Stimulated activated naive CD8-positive, alpha-beta T cell treated with anti-CD3 and anti-CD28 coated beads, Interleukin-15, Interleukin-2, amounts not matched to agents 100 ng/mL and 50 ng/mL, for 24 hours (primary cell): ENCODE measurements around the gene PRODH2.
"Not testable (repeated sequence)": the region's sequence is repeated elsewhere in the genome, so short reads cannot be mapped to it uniquely, and the experiment has no call there.

Source experiments
- H3K27ac Mint-ChIP-seq: one replicate; pipeline ENCODE4 v1.8.0; 2021; ENCODE audit warnings: mild to moderate bottlenecking, mixed read lengths
- H3K27me3 Mint-ChIP-seq: one replicate; pipeline ENCODE4 v1.8.0; 2021; ENCODE audit warnings: mixed read lengths
- H3K36me3 Mint-ChIP-seq: one replicate; pipeline ENCODE4 v1.8.0; 2021; ENCODE audit warnings: low read depth, mixed read lengths
- H3K4me1 Mint-ChIP-seq: one replicate; pipeline ENCODE4 v1.8.0; 2021; ENCODE audit warnings: low read depth, mixed read lengths
- H3K4me3 Mint-ChIP-seq: one replicate; pipeline ENCODE4 v1.8.0; 2021; ENCODE audit warnings: mild to moderate bottlenecking, mixed read lengths
- H3K9me3 Mint-ChIP-seq: one replicate; pipeline ENCODE4 v1.8.0; 2021; ENCODE audit warnings: mixed read lengths

Gene PRODH2

DNA sequence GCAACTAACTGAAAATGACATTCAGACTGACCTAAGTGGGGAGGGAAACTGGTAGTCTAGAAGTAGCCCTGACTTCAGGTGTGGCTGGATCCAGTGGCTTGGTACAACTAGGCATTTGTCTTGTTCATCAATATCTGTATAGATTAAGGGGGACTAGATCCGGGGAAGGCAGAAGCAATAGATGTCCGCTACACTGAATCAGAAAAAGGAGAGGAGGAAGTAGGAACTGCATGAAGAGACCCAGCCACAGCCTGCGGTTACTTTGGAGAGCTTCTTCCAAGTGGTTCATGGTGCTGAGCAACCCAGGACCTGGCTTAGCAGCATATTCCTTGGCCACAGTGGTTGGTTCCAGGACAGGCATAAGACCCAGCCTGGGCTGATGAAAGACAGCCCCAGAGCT lies 9.9 kb upstream of the PRODH2 start:
- Mint-ChIP-seq H3K4me3 (no peak overlapping the region), H3K9me3 (no peaks in the 10 kb centered on the region), H3K27ac (no peak overlapping the region)

DNA sequence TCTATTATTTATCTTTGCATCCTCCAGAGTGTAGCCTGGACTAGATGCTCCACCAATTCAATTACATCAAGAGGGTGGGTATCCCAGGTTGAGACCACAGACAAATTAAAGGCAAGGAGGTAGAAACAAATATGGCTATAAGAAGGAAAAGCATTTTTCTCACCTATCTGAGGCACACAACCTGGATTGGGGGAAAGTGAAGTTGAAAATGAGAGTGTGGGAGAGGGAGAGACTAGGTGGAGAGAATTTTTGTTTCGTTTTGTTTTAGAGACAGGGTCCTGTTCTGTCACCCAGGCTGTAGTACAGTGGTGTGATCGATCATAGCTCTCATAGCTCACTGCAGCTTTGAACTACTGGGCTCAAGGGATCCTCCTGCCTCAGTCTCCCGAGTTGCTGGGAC lies 5.8 kb upstream of the PRODH2 start:
- no peaks in the 10 kb centered on the region for H3K36me3 Mint-ChIP-seq
- H3K27ac Mint-ChIP-seq: no peak overlapping the region
- H3K27me3 Mint-ChIP-seq: peaks cover 19% of the 10 kb centered on the region
- no peaks in the 10 kb centered on the region for H3K9me3 Mint-ChIP-seq
- no peaks in the 10 kb centered on the region for H3K4me1 Mint-ChIP-seq
- H3K4me3 Mint-ChIP-seq: no peak overlapping the region

More for the DNA sequence above, 9.9 kb upstream of the PRODH2 start:
- Mint-ChIP-seq H3K27me3 (peaks cover 24% of the 10 kb centered on the region), H3K36me3 (no peaks in the 10 kb centered on the region), H3K4me1 (no peaks in the 10 kb centered on the region)

DNA sequence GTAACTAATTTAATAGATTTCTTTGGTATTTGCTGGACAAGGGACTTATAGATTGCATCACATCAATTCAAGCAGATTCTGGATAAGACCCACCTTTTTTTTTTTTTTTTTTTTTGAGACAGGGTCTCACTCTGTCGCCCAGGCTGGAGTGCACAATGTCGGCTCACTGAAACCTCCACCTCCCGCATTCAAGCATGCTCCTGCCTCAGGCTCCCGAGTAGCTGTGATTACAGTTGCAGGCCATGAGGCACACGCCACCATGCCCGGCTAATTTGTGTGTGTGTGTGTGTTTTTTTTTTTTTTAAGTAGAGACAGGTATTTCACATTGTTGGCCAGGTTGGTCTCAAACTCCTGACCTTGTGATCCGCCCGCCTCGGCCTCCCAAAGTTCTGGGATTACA lies 4.2 kb upstream of the PRODH2 start:
- H3K4me1 Mint-ChIP-seq: no peaks in the 10 kb centered on the region
- H3K4me3 Mint-ChIP-seq: no peak overlapping the region
- H3K9me3 Mint-ChIP-seq: no peaks in the 10 kb centered on the region
- H3K36me3 Mint-ChIP-seq: no peaks in the 10 kb centered on the region
- H3K27me3 Mint-ChIP-seq: peaks cover 18% of the 10 kb centered on the region
- H3K27ac Mint-ChIP-seq: no peak overlapping the region

DNA sequence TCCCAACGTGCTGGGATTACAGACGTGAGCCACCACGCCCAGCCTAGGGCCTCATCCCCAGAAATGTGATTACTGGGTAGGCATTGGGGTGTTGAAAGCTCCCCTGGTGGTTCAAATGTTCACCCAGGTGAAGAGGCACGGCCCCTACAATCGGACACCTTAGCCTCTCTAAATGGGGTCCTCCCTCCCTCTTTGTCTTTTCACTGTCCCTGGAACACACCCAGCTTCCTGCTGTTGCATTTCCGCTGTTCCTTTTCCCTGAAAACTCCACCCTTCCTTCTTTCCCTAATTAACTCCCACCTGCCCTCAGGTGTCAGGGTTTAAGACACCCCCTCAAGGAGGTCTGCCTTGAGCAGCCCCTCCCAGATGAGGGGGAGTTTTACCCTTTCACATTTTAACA lies 3.6 kb upstream of the PRODH2 start:
- peaks cover 18% of the 10 kb centered on the region for H3K27me3 Mint-ChIP-seq
- no peaks in the 10 kb centered on the region for H3K36me3 Mint-ChIP-seq
- H3K27ac Mint-ChIP-seq: no peak overlapping the region
- no peak overlapping the region for H3K4me3 Mint-ChIP-seq
- H3K4me1 Mint-ChIP-seq: no peaks in the 10 kb centered on the region
- H3K9me3 Mint-ChIP-seq: no peaks in the 10 kb centered on the region

DNA sequence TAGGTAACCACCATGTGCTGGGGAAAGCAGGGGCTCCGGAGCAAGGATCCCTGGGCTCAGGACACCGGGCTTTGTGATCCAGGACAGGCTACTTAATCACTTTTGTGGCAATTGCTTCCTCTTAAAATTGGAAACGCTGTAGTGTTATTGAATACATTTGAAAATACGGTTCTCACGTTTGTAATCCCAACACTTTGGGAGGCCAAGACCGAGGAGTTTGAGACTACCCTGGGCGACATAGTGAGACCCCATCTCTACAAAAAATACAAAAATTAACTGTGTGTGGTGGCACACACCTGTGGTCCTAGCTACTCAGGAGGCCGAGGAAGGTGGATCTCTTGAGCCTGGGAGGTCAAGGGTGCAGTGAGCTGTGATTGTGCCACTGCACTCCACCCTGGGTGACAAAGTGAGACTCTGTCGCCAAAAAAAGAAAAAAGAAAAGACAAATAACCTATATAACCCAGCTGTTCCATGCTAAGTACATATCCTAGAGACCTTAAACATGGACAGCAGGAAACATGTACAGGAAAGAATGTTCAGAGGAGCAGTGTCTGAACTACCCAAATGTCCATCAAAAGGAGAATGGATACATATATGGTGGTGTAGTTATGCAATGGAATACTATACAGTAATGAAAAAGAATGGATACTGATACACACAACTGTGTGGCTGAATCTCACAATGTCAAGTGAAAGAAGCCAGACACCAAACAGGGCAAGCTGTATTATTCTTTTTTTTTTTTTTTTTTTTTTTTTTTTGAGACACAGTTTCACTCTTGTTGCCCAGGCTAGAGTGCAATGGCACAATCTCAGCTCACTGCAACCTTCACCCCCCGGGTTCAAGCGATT lies 622 bp upstream of the PRODH2 start:
- no peaks in the 10 kb centered on the region for H3K36me3 Mint-ChIP-seq
- H3K4me3 Mint-ChIP-seq: no peak overlapping the region
- H3K4me1 Mint-ChIP-seq: no peaks in the 10 kb centered on the region
- H3K27me3 Mint-ChIP-seq: peaks cover 22% of the 10 kb centered on the region
- H3K9me3 Mint-ChIP-seq: no peaks in the 10 kb centered on the region
- H3K27ac Mint-ChIP-seq: no peak overlapping the region

DNA sequence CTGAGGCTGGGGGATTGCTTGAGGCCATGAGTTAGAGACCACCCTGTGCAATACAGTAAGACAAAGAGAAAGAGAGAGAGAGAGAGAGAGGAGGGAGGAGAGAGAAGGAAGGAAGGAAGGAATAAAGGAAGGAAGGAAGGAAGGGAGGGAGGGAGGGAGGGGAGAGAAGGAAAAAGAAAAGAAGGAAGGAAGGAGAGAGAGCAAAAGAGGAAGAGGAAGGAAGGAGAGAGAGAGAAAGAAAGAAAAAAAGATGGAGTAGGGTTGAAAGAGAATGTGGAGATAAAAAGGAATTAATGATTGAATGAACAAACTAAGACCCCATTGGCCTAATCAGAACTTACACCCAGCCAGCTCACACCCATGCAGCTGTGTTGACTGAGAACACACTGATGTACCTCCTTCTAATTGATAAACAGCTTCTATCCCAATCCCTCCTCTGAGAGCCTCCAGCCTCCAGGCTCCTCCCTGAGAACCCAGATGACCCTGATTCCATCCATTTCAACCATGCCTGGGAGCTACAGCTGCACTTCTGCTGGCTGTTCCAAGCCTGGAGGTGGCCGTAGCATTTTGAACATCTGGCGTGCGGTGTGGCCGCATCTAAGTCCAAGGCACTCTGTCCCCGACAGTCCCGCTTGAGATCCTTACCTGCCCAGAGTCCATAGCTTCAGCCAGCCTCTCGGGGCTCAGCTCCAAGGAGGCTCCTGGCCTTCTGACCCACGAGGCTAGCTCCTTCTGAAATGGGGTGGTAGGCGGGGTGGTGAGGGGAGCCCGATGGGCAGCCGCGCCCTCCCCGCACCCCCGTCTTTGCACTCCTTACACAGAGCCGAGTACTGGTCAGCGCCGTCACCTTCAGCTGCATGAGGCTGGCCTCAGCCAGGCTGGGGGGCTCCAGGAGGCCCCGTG lies 1.1 kb downstream of the PRODH2 start:
- Mint-ChIP-seq H3K27me3 (peaks cover 19% of the 10 kb centered on the region), H3K4me3 (no peak overlapping the region), H3K36me3 (no peaks in the 10 kb centered on the region), H3K27ac (no peak overlapping the region), H3K9me3 (no peaks in the 10 kb centered on the region), H3K4me1 (no peaks in the 10 kb centered on the region)

DNA sequence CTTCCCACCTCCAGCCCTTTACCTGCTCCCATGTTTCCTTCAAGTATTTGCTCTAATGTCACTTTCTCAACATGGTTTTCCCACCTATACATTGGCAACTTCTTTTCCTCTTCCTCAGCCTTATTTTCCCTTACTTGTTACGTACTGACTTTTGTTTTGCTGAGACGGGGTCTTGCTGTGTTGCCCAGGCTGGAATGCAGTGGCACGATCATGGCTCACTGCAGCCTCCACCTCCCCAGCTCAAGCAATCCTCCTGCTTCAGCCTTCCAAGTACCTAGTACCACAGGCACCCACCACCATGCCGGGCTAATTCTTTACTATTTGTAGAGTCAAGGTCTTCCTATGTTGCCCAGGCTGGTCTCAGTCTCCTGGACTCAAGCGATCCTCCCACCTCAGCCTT lies 5.0 kb downstream of the PRODH2 start:
- no peaks in the 10 kb centered on the region for H3K9me3 Mint-ChIP-seq
- H3K36me3 Mint-ChIP-seq: no peaks in the 10 kb centered on the region
- peaks cover 8% of the 10 kb centered on the region for H3K27me3 Mint-ChIP-seq
- H3K4me1 Mint-ChIP-seq: peaks cover 8% of the 10 kb centered on the region
- no peak overlapping the region for H3K4me3 Mint-ChIP-seq
- H3K27ac Mint-ChIP-seq: no peak overlapping the region

DNA sequence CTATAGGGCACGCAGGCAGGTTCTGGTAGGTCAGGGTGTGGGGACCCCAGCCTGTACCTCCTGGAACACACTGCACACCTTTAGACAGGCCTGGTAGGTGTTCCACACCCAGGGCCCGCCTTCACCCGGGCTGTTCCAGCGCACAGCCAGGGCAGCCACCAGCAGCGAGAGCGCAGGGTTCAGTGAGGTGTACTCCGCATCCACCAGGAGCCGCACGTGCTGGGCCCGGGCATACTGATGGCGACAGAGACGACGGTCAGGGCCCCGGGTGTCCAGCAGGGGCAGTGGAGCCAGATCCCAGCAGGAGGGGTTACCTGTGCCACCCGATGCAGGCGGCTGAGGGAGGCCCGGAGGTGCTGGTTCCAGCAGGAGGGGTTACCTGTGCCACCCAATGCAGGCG lies 6.0 kb downstream of the PRODH2 start:
- Mint-ChIP-seq H3K27me3 (peaks cover 8% of the 10 kb centered on the region), H3K4me1 (peaks cover 8% of the 10 kb centered on the region), H3K9me3 (no peaks in the 10 kb centered on the region), H3K27ac (no peak overlapping the region), H3K36me3 (no peaks in the 10 kb centered on the region), H3K4me3 (no peak overlapping the region)

DNA sequence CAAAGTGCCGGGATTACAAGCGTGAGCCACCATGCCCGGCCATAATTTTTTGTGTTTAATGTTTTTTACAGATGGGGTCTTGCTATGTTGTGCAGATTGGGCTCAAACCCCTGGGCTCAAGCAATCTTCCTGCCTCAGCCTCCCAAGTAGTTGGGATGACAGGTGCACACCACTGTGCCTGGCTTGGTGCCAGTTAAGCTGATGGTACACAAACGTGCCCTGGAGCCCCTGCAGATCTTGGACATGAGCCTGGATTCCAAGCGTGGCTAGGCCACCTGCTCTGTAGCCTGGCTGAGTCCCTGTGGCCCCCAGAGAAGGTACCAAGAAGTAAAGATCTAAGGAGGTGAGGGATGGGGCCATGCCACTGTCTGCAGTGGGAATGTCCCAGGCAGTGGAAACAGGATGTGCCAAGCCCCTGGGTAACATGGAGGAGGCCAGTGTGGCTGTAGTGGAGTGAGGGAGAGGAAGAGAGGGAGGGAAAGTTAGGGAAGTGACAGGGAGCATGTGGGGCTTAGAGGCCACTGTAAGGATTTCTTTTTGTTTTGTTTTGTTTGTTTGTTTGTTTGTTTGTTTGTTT lies 7.0 kb downstream of the PRODH2 start:
- Mint-ChIP-seq H3K4me1 (peaks cover 8% of the 10 kb centered on the region), H3K27me3 (peaks cover 4% of the 10 kb centered on the region), H3K27ac (peak overlapping the region; percentile 8), H3K4me3 (no peak overlapping the region), H3K9me3 (no peaks in the 10 kb centered on the region), H3K36me3 (no peaks in the 10 kb centered on the region)

DNA sequence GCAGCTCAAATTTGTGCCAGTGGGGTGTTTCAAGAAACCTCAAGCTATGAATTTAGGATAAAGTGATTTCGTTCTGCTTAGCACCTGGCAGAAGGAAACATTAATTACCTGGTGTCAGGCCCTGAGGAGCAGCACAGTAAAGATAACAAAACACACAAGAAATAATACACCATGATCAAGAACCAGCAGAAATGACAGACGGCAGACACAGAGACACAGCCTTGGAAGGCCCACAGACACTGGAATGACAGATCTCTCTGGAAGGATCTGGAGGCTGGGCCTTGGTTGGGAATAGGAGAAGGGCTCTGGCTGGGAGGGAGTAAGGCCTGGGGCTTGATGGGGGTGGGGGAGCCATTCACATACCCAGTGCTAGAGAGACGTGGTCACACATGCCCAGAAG lies 10.8 kb downstream of the PRODH2 start:
- no peak overlapping the region for H3K27ac Mint-ChIP-seq
- H3K36me3 Mint-ChIP-seq: no peaks in the 10 kb centered on the region
- H3K9me3 Mint-ChIP-seq: no peaks in the 10 kb centered on the region
- no peak overlapping the region for H3K4me3 Mint-ChIP-seq
- H3K4me1 Mint-ChIP-seq: peaks cover 8% of the 10 kb centered on the region
- H3K27me3 Mint-ChIP-seq: peaks cover 11% of the 10 kb centered on the region

DNA sequence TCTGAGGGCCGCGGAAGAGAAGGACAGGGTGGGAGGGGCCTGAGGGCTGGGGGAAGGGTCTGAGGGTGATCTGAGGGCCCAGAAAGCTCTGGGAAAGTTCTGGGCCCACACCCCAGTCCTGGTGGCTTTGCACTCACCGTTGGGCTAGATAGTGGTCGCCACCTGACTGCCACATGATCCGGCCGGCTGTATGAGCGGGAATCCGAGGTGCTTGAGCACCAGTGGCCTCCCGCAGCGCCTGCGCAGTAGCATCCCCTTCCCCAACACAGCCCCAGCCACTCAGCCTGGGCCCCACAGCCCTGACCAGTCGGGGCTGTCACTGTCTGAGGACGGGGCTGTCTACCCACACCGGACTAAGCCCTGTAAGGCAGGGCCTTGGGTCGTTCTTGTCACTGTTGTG lies 15.0 kb downstream of the PRODH2 start:
- H3K27ac Mint-ChIP-seq: no peak overlapping the region
- H3K9me3 Mint-ChIP-seq: no peaks in the 10 kb centered on the region
- H3K27me3 Mint-ChIP-seq: peaks cover 22% of the 10 kb centered on the region
- H3K4me3 Mint-ChIP-seq: no peak overlapping the region
- H3K36me3 Mint-ChIP-seq: no peaks in the 10 kb centered on the region
- H3K4me1 Mint-ChIP-seq: no peaks in the 10 kb centered on the region

DNA sequence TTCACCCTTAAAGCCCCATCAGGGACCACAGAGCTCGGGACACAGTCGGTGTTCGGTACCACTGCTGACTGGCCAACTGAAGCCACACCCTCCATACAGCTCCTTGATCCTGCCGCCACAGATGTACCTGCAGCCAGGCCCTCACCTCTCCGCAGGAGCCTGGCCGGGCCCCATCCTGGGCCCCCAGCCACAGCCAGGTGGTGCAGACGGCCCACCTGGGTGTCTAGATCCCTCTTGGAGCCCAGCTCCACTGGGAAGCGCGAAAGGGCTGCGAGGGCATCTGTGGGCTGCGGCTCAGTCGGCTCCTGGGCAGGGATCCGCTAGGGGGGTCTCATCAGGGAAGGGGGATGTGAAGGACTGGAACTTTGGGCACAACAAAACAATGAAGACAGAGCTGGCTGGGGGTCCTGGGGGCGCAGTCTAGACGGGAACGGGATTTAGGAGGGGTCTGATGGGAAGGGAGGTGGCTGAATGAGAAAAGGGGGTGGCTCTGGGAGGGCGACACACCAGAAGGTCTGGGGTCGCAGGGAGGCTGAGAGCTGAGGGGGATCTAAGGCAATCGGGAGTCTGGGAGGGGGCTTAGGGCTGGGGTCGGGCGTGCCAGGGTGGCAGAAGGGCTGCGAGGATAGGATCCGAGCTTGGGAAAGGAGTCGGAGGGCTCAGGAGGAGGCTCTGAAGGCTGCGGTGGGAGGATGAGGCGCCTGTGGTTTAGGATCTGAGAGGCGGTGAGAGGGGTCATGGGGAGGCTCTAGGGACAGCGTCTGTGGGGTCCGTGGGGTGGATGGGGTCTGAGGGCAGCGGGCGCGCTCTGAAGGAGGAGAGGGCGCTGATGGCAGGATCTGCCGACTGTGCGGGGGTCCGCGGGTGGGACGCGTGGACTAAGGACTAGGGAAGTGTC lies 15.8 kb downstream of the PRODH2 start:
- Mint-ChIP-seq H3K27ac (no peak overlapping the region), H3K4me1 (no peaks in the 10 kb centered on the region), H3K36me3 (no peaks in the 10 kb centered on the region), H3K4me3 (no peak overlapping the region), H3K9me3 (no peaks in the 10 kb centered on the region), H3K27me3 (peaks cover 22% of the 10 kb centered on the region)

DNA sequence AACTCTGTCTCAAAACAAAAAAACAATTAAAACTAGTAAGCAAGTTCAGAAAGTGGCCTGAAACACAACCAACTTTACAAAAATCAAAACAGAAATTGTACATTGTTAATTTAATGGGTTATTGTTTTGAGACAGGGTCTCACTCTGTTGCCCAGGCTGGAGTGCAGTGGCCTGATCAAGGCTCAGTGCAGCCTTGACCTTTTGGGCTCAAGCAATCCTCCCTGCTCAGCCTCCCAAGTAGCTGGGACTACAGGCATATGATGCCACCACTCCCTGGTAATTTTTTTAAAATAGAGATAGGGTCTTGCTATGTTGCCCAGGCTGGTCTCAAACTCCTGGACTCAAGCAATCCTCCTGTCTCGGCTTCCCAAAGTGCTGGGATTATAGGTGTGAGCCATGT lies 17.1 kb downstream of the PRODH2 start:
- H3K36me3 Mint-ChIP-seq, H3K27ac Mint-ChIP-seq, H3K4me1 Mint-ChIP-seq, H3K9me3 Mint-ChIP-seq, H3K4me3 Mint-ChIP-seq: not testable (repeated sequence)
- peaks cover 22% of the 10 kb centered on the region for H3K27me3 Mint-ChIP-seq

DNA sequence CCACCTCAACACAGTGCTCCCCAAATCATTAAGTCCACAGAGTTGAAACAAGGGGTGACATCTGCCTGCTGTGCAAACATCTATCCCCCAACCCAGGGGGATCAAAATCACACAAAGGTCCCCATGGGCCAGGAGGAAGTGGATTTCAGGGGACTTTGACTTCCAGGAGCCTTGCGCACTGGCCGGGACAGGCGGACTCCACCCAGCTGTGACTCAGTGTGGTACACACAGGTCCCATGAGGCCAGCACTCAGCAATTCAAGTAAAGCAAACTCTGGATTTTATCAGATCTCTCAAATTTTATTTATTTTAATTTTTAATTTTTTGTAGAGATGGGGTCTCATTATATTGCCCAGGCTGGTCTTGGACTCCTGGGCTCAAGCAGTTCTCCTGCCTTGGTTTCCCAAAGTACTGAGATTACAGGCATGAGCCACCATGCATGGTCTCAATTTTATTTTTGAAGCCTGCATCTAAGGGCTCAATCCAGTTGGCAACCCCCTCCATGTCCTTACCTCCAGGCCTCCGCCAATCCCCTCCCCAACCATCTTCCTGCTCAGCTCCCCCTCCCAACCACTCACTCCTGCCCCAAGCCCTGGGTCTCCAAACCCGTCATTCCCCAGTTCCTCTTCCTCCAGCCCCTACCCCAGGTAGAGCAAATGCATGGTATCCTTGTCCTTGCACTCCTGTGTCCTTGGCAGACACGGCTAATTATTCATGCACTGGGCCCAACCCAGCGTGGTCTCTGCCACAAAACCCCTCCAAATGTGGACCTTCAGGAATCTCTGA lies 19.1 kb downstream of the PRODH2 start:
- Mint-ChIP-seq H3K4me1 (no peaks in the 10 kb centered on the region), H3K9me3 (no peaks in the 10 kb centered on the region), H3K4me3 (no peak overlapping the region), H3K27ac (no peak overlapping the region), H3K36me3 (no peaks in the 10 kb centered on the region), H3K27me3 (peaks cover 22% of the 10 kb centered on the region)
